Measurements from ENCODE around the gene IGF1. TPM values are rescaled to one million over a fixed set of nuclear protein-coding genes. Genes with fewer than 3 reads are reported as not detected.

The IGF1 gene
- total RNA-seq, 4 donors from 2014 or later, result 15.4 to 79.4 (median 45.3) TPM

GRCh38 chr12:102521662-102522277 lies 41.4 kb upstream of the IGF1 start:
- no peak for DNase-seq (ENCODE audit: extremely low spot score)
- TF ChIP-seq, protein P1, sequence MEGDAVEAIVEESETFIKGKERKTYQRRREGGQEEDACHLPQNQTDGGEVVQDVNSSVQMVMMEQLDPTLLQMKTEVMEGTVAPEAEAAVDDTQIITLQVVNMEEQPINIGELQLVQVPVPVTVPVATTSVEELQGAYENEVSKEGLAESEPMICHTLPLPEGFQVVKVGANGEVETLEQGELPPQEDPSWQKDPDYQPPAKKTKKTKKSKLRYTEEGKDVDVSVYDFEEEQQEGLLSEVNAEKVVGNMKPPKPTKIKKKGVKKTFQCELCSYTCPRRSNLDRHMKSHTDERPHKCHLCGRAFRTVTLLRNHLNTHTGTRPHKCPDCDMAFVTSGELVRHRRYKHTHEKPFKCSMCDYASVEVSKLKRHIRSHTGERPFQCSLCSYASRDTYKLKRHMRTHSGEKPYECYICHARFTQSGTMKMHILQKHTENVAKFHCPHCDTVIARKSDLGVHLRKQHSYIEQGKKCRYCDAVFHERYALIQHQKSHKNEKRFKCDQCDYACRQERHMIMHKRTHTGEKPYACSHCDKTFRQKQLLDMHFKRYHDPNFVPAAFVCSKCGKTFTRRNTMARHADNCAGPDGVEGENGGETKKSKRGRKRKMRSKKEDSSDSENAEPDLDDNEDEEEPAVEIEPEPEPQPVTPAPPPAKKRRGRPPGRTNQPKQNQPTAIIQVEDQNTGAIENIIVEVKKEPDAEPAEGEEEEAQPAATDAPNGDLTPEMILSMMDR (IDR thresholded peaks at IDR 0.05), result no peak
- no peak for TF ChIP-seq POLR2A (IDR thresholded peaks at IDR 0.05; ENCODE audit: low read depth)
- TF ChIP-seq POLR2AphosphoS5 (IDR thresholded peaks at IDR 0.05), result no peak
- 82% methylated on average over 1 of the region's 1 CpG for WGBS
- Histone ChIP-seq H3K27me3 (no peaks in the 10 kb centered on the region), H3K9me3 (no peaks in the 10 kb centered on the region), H3K4me1 (no peaks in the 10 kb centered on the region), H3K4me3 (no peak overlapping the region), H3K27ac (replicated peaks in 1 of 4) (no peak overlapping the region), H3K36me3 (no peaks in the 10 kb centered on the region)
- intact Hi-C loops (cut with DNase I), result no loop called here

GRCh38 chr12:102518871-102519270 lies 38.5 kb upstream of the IGF1 start:
- 100% methylated on average over 5 of the region's 5 CpGs for WGBS
- no peaks in the 10 kb centered on the region for H3K27me3 ChIP-seq
- H3K9me3 ChIP-seq, result no peaks in the 10 kb centered on the region
- H3K4me3 ChIP-seq, result no peak overlapping the region
- H3K36me3 ChIP-seq, result no peaks in the 10 kb centered on the region
- TF ChIP-seq POLR2A (IDR thresholded peaks at IDR 0.05; ENCODE audit: low read depth), result no peak
- TF ChIP-seq POLR2AphosphoS5 (IDR thresholded peaks at IDR 0.05), result no peak
- TF ChIP-seq, protein P1 (IDR thresholded peaks at IDR 0.05), result no peak
- no peak for TF ChIP-seq EP300 (IDR thresholded peaks at IDR 0.05)
- intact Hi-C loops (cut with DNase I), result no loop called here
- no peaks in the 10 kb centered on the region for H3K4me1 ChIP-seq
- no peak for DNase-seq (ENCODE audit: extremely low spot score)
- no peak overlapping the region for H3K27ac ChIP-seq (replicated peaks in 1 of 4)

DNA sequence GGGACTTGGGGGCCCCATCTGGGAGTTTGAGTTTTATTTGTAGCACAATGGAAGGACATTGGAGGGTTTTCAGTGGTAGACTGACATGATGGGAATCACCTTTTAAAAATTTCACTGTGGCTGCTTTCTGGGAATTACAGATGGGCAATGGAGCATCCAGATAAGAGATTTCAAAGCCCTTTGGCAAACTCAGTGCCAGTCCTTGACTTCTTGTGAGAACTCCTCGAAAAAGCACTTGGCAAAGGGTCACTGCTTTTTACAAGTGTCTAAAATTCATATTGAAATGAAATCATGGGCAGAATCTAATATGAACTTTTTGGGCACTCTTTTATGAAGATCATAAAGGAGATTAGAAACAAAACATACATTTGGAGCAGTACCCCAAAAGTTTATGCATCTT lies 34.3 kb upstream of the IGF1 start:
- WGBS, result 86% methylated on average over 1 of the region's 1 CpG
- no peaks in the 10 kb centered on the region for H3K4me1 ChIP-seq
- H3K27ac ChIP-seq (replicated peaks in 1 of 4), result no peak overlapping the region
- H3K27me3 ChIP-seq, result no peaks in the 10 kb centered on the region
- TF ChIP-seq EP300 (IDR thresholded peaks at IDR 0.05), result no peak
- no peak for TF ChIP-seq POLR2A (IDR thresholded peaks at IDR 0.05; ENCODE audit: low read depth)
- TF ChIP-seq, protein P1 (IDR thresholded peaks at IDR 0.05), result no peak
- no peak for TF ChIP-seq POLR2AphosphoS5 (IDR thresholded peaks at IDR 0.05)
- intact Hi-C loops (cut with DNase I), result no loop called here
- no peaks in the 10 kb centered on the region for H3K36me3 ChIP-seq
- H3K4me3 ChIP-seq, result no peak overlapping the region
- DNase-seq (ENCODE audit: extremely low spot score), result no peak
- H3K9me3 ChIP-seq, result no peaks in the 10 kb centered on the region

DNA sequence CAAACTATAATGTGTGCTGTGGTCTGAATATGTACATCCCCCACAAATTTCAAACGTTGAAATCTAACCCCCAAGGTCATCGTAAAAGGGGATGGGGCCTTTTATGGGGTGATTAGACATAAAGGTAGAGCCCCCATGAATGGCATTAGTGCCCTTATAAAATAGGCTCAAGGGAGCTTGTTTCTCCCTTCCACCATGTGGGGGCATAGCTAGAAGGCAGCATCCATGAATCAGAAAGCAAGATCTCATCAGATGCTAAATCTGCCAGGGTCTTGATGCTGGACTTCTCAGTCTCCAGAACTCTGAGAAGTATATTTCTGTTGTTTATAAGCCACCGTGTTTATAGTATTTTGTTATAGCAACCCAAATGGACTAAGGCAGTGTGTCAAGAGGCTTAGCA lies 33.4 kb upstream of the IGF1 start:
- H3K27ac ChIP-seq (replicated peaks in 1 of 4), result no peak overlapping the region
- DNase-seq (ENCODE audit: extremely low spot score), result no peak
- H3K36me3 ChIP-seq, result no peaks in the 10 kb centered on the region
- no peaks in the 10 kb centered on the region for H3K27me3 ChIP-seq
- intact Hi-C loops (cut with DNase I), result no loop called here
- TF ChIP-seq POLR2A (IDR thresholded peaks at IDR 0.05; ENCODE audit: low read depth), result no peak
- TF ChIP-seq, protein P1 (IDR thresholded peaks at IDR 0.05), result no peak
- no peak for TF ChIP-seq EP300 (IDR thresholded peaks at IDR 0.05)
- no peak for TF ChIP-seq POLR2AphosphoS5 (IDR thresholded peaks at IDR 0.05)
- WGBS, result 92% methylated on average over 3 of the region's 3 CpGs
- no peak overlapping the region for H3K4me3 ChIP-seq
- H3K4me1 ChIP-seq, result no peaks in the 10 kb centered on the region
- H3K9me3 ChIP-seq, result no peaks in the 10 kb centered on the region

- H3K4me3 ChIP-seq, result no peak overlapping the region
- H3K27me3 ChIP-seq, result no peaks in the 10 kb centered on the region
- 75% methylated on average over 8 of the region's 8 CpGs for WGBS
- no peak for DNase-seq (ENCODE audit: extremely low spot score)
- H3K4me1 ChIP-seq, result no peaks in the 10 kb centered on the region
- no peaks in the 10 kb centered on the region for H3K36me3 ChIP-seq
- no peak overlapping the region for H3K27ac ChIP-seq (replicated peaks in 1 of 4)
- no peak for TF ChIP-seq POLR2A (IDR thresholded peaks at IDR 0.05; ENCODE audit: low read depth)
- TF ChIP-seq EP300 (IDR thresholded peaks at IDR 0.05), result no peak
- no peak for TF ChIP-seq POLR2AphosphoS5 (IDR thresholded peaks at IDR 0.05)
- TF ChIP-seq, protein P1 (IDR thresholded peaks at IDR 0.05), result no peak
- H3K9me3 ChIP-seq, result peaks cover 0 to under 1% (median 0%) of the 10 kb centered on the region in 4 donors
- intact Hi-C loops (cut with DNase I), result no loop called here
Measured at GRCh38 chr12:102513272-102513671, 32.9 kb upstream of the IGF1 start.
